GM23338 (cell line): ENCODE measurements around the gene FIGN. TPM values are rescaled to one million over a fixed set of nuclear protein-coding genes. Genes with fewer than 3 reads are reported as not detected.
A peak's percentile ranks its signal among the peaks of the same experiment; 100 is the strongest.

ENCODE experiments used
- ATAC-seq: fragments of 200-7000 bp; cut with Tn5 transposase; 3 replicates; pipeline ENCODE4 v1.9.1; 2020
- DNase-seq: peaks from one replicate; pipeline ENCODE4 v3.0.0-alpha.2; 2015; ENCODE audit warnings: low spot score
- H2AFZ ChIP-seq: fragments of 200-600 bp; sonication (generic); 2 replicates; pipeline ENCODE4 v1.8.0; 2016; ENCODE audit warnings: antibody characterized with exemption, mild to moderate bottlenecking, moderate library complexity
- H3F3A ChIP-seq: fragments of 200-600 bp; sonication (generic); replicated peaks from 2 replicates; pipeline ENCODE4 v1.8.0; 2017; ENCODE audit warnings: antibody characterized with exemption, mixed run types, low read depth
- H3K27ac ChIP-seq: fragments of 200-600 bp; sonication (generic); 2 replicates; pipeline ENCODE4 v1.6.1; 2016; ENCODE audit warnings: low read depth
- H3K27me3 ChIP-seq: fragments of 200-600 bp; sonication (generic); 2 replicates; pipeline ENCODE4 v1.8.0; 2016; ENCODE audit warnings: mild to moderate bottlenecking, mixed run types, moderate library complexity; ENCODE audit not compliant: insufficient read depth
- H3K36me3 ChIP-seq: fragments of 200-600 bp; sonication (generic); 2 replicates; pipeline ENCODE4 v1.8.0; 2016; ENCODE audit warnings: mild to moderate bottlenecking; ENCODE audit not compliant: insufficient read depth
- H3K4me1 ChIP-seq: fragments of 200-600 bp; sonication (generic); 2 replicates; pipeline ENCODE4 v1.8.0; 2016; ENCODE audit warnings: mild to moderate bottlenecking, moderate library complexity; ENCODE audit not compliant: insufficient read depth
- H3K4me2 ChIP-seq: fragments of 200-600 bp; sonication (generic); 2 replicates; pipeline ENCODE4 v1.7.1; 2017; ENCODE audit warnings: mixed run types
- H3K4me3 ChIP-seq: fragments of 200-600 bp; sonication (generic); 2 replicates; pipeline ENCODE4 v1.6.1; 2016; ENCODE audit warnings: mixed run types
- H3K79me2 ChIP-seq: fragments of 200-600 bp; sonication (generic); replicated peaks from 2 replicates; pipeline ENCODE4 v1.8.0; 2017; ENCODE audit warnings: mild to moderate bottlenecking; ENCODE audit not compliant: insufficient read depth
- H3K9me2 ChIP-seq: fragments of 200-600 bp; sonication (generic); 2 replicates; pipeline ENCODE4 v1.8.0; 2017; ENCODE audit not compliant: insufficient read depth
- H4K20me1 ChIP-seq: fragments of 200-600 bp; sonication (generic); replicated peaks from 2 replicates; pipeline ENCODE4 v1.8.0; 2017; ENCODE audit warnings: mild to moderate bottlenecking; ENCODE audit not compliant: insufficient read depth
- H3K27ac Mint-ChIP-seq: 2 replicates; pipeline ENCODE4 v1.8.0; 2020; ENCODE audit warnings: inconsistent platforms, mild to moderate bottlenecking, moderate library complexity, mixed read lengths
- H3K27me3 Mint-ChIP-seq: 3 replicates; pipeline ENCODE4 v1.8.0; 2022; ENCODE audit warnings: low read depth, mild to moderate bottlenecking, moderate library complexity, mixed read lengths, inconsistent platforms; ENCODE audit not compliant: insufficient read depth, poor library complexity
- H3K36me3 Mint-ChIP-seq: 3 replicates; pipeline ENCODE4 v1.8.0; 2021; ENCODE audit warnings: low read depth, mild to moderate bottlenecking, inconsistent platforms, moderate library complexity, mixed read lengths
- H3K4me1 Mint-ChIP-seq: 3 replicates; pipeline ENCODE4 v1.8.0; 2020; ENCODE audit warnings: mild to moderate bottlenecking, inconsistent platforms, mixed read lengths
- H3K4me3 Mint-ChIP-seq: 3 replicates; pipeline ENCODE4 v1.8.0; 2021; ENCODE audit warnings: moderate library complexity, mild to moderate bottlenecking, inconsistent platforms, mixed read lengths
- H3K9me3 Mint-ChIP-seq: 3 replicates; pipeline ENCODE4 v1.8.0; 2020; ENCODE audit warnings: moderate library complexity, mild to moderate bottlenecking, inconsistent platforms, mixed read lengths
- CREB1 ChIP-seq: fragments of 250-450 bp; sonication (Bioruptor Pico); IDR thresholded peaks from 2 replicates; pipeline ENCODE4 v1.5.0; 2020; ENCODE audit warnings: low read depth, mild to moderate bottlenecking, moderate library complexity
- EZH2 ChIP-seq: fragments of 200-600 bp; sonication (generic); IDR thresholded peaks from one replicate; pipeline ENCODE4 v1.8.0; 2017; ENCODE audit warnings: antibody characterized with exemption, mild to moderate bottlenecking, low read depth; ENCODE audit not compliant: unreplicated experiment
- EZH2phosphoT487 ChIP-seq: fragments of 200-600 bp; sonication (generic); IDR thresholded peaks from one replicate; pipeline ENCODE4 v1.8.1; 2018; ENCODE audit warnings: antibody characterized with exemption; ENCODE audit not compliant: unreplicated experiment
- JUNB ChIP-seq: IDR thresholded peaks from one replicate; pipeline ENCODE4 v1.6.1; 2016; ENCODE audit warnings: antibody characterized with exemption; ENCODE audit not compliant: unreplicated experiment
- NANOG ChIP-seq: IDR thresholded peaks from 2 replicates; pipeline ENCODE4 v1.6.1; 2016; ENCODE audit warnings: antibody characterized with exemption, borderline replicate concordance
- POLR2AphosphoS5 ChIP-seq: IDR thresholded peaks from 2 replicates; pipeline ENCODE4 v1.6.1; 2016; ENCODE audit warnings: antibody characterized with exemption, low read depth
- STAT1 ChIP-seq: IDR thresholded peaks from one replicate; pipeline ENCODE4 v1.6.1; 2016; ENCODE audit warnings: antibody characterized with exemption; ENCODE audit not compliant: unreplicated experiment
- ZNF114 ChIP-seq: fragments of 250-450 bp; sonication (Bioruptor Pico); IDR thresholded peaks from 2 replicates; pipeline ENCODE4 v1.5.0; 2020; ENCODE audit warnings: mild to moderate bottlenecking, moderate library complexity
- ZNF331 ChIP-seq: fragments of 250-450 bp; sonication (Bioruptor Pico); IDR thresholded peaks from 2 replicates; pipeline ENCODE4 v1.5.0; 2020; ENCODE audit warnings: low read depth, mild to moderate bottlenecking, moderate library complexity
- polyA plus RNA-seq: library from polyadenylated mRNA; unstranded; fragments of >200 nt; fragmentation: Nextera tagmentation; extraction: Ambion mirVana; gene quantifications from 2 replicates; pipeline ENCODE4 v1.2.1, GENCODE V29; 2016
- total RNA-seq: library from RNA; depleted of rRNA; stranded (reverse); fragments of >200 nt; shearing (Covaris generic); gene quantifications from 2 replicates; pipeline ENCODE4 v1.2.3, GENCODE V29; 2014
- TF ChIP-seq, protein P1 (sequence below): IDR thresholded peaks from 2 replicates; pipeline ENCODE4 v1.6.1; 2016; ENCODE audit warnings: antibody characterized with exemption
- TF ChIP-seq, protein P2 (sequence below), 2 experiments: fragments of 200-600 bp in 1 of 2; sonication (generic) in 1 of 2; conservative IDR thresholded peaks; 2 replicates each; pipeline versions ENCODE4 v1.5.1 to v1.6.1; 2016 to 2017; ENCODE audit warnings: antibody characterized with exemption in 2 of 2, low read depth in 2 of 2, mild to moderate bottlenecking in 2 of 2, moderate library complexity in 1 of 2
- TF ChIP-seq, protein P3 (sequence below): IDR thresholded peaks from one replicate; pipeline ENCODE4 v1.6.1; 2018; ENCODE audit warnings: antibody characterized with exemption; ENCODE audit not compliant: unreplicated experiment
- TF ChIP-seq, protein P4 (sequence below): fragments of 250-450 bp; sonication (Bioruptor Pico); IDR thresholded peaks from 2 replicates; pipeline ENCODE4 v1.5.0; 2020; ENCODE audit warnings: mild to moderate bottlenecking, moderate library complexity

Gene FIGN
- total and polyA plus RNA-seq, 2 experiments from 2014 or later: 17.2 to 23.6 TPM

DNA sequence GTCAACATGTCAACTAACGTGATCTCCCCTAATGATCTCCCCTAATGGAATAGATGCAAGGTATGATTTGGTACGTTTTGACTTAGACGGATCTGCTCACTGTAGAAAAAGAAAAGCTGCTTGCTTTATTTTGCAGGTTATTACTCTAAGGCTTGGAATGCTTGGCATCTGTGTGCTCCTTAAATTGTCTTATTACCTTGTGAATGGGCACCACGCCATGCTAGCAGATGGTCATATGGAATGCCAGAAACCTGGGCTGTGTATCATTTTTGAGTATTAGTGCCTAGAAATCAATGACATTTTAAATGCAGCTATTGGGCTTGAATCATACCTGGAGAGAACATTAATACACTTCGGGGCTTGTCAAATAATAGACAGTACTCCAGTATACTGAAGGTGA, 16.5 kb upstream of the FIGN start:
- Mint-ChIP-seq H3K27me3 (no peaks in the 10 kb centered on the region), H3K9me3 (no peaks in the 10 kb centered on the region)

More for the DNA sequence above, 16.5 kb upstream of the FIGN start:
- H3K36me3 ChIP-seq: no peaks in the 10 kb centered on the region
- H3K27me3 ChIP-seq: no peaks in the 10 kb centered on the region
- TF ChIP-seq, protein P1, sequence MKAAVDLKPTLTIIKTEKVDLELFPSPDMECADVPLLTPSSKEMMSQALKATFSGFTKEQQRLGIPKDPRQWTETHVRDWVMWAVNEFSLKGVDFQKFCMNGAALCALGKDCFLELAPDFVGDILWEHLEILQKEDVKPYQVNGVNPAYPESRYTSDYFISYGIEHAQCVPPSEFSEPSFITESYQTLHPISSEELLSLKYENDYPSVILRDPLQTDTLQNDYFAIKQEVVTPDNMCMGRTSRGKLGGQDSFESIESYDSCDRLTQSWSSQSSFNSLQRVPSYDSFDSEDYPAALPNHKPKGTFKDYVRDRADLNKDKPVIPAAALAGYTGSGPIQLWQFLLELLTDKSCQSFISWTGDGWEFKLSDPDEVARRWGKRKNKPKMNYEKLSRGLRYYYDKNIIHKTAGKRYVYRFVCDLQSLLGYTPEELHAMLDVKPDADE: no peak
- TF ChIP-seq STAT1 (no peak), EZH2phosphoT487 (no peak), CREB1 (CRISPR knock-in tag) (no peak), ZNF114 (CRISPR knock-in tag) (no peak), NANOG (no peak), EZH2 (no peak), JUNB (no peak), POLR2AphosphoS5 (no peak), ZNF331 (CRISPR knock-in tag) (no peak)
- TF ChIP-seq, protein P2, sequence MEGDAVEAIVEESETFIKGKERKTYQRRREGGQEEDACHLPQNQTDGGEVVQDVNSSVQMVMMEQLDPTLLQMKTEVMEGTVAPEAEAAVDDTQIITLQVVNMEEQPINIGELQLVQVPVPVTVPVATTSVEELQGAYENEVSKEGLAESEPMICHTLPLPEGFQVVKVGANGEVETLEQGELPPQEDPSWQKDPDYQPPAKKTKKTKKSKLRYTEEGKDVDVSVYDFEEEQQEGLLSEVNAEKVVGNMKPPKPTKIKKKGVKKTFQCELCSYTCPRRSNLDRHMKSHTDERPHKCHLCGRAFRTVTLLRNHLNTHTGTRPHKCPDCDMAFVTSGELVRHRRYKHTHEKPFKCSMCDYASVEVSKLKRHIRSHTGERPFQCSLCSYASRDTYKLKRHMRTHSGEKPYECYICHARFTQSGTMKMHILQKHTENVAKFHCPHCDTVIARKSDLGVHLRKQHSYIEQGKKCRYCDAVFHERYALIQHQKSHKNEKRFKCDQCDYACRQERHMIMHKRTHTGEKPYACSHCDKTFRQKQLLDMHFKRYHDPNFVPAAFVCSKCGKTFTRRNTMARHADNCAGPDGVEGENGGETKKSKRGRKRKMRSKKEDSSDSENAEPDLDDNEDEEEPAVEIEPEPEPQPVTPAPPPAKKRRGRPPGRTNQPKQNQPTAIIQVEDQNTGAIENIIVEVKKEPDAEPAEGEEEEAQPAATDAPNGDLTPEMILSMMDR (conservative IDR thresholded peaks at IDR 0.05; ENCODE audit: low read depth in 2 of 2): no peak
- TF ChIP-seq, protein P3, sequence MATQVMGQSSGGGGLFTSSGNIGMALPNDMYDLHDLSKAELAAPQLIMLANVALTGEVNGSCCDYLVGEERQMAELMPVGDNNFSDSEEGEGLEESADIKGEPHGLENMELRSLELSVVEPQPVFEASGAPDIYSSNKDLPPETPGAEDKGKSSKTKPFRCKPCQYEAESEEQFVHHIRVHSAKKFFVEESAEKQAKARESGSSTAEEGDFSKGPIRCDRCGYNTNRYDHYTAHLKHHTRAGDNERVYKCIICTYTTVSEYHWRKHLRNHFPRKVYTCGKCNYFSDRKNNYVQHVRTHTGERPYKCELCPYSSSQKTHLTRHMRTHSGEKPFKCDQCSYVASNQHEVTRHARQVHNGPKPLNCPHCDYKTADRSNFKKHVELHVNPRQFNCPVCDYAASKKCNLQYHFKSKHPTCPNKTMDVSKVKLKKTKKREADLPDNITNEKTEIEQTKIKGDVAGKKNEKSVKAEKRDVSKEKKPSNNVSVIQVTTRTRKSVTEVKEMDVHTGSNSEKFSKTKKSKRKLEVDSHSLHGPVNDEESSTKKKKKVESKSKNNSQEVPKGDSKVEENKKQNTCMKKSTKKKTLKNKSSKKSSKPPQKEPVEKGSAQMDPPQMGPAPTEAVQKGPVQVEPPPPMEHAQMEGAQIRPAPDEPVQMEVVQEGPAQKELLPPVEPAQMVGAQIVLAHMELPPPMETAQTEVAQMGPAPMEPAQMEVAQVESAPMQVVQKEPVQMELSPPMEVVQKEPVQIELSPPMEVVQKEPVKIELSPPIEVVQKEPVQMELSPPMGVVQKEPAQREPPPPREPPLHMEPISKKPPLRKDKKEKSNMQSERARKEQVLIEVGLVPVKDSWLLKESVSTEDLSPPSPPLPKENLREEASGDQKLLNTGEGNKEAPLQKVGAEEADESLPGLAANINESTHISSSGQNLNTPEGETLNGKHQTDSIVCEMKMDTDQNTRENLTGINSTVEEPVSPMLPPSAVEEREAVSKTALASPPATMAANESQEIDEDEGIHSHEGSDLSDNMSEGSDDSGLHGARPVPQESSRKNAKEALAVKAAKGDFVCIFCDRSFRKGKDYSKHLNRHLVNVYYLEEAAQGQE: no peak
- TF ChIP-seq, protein P4, sequence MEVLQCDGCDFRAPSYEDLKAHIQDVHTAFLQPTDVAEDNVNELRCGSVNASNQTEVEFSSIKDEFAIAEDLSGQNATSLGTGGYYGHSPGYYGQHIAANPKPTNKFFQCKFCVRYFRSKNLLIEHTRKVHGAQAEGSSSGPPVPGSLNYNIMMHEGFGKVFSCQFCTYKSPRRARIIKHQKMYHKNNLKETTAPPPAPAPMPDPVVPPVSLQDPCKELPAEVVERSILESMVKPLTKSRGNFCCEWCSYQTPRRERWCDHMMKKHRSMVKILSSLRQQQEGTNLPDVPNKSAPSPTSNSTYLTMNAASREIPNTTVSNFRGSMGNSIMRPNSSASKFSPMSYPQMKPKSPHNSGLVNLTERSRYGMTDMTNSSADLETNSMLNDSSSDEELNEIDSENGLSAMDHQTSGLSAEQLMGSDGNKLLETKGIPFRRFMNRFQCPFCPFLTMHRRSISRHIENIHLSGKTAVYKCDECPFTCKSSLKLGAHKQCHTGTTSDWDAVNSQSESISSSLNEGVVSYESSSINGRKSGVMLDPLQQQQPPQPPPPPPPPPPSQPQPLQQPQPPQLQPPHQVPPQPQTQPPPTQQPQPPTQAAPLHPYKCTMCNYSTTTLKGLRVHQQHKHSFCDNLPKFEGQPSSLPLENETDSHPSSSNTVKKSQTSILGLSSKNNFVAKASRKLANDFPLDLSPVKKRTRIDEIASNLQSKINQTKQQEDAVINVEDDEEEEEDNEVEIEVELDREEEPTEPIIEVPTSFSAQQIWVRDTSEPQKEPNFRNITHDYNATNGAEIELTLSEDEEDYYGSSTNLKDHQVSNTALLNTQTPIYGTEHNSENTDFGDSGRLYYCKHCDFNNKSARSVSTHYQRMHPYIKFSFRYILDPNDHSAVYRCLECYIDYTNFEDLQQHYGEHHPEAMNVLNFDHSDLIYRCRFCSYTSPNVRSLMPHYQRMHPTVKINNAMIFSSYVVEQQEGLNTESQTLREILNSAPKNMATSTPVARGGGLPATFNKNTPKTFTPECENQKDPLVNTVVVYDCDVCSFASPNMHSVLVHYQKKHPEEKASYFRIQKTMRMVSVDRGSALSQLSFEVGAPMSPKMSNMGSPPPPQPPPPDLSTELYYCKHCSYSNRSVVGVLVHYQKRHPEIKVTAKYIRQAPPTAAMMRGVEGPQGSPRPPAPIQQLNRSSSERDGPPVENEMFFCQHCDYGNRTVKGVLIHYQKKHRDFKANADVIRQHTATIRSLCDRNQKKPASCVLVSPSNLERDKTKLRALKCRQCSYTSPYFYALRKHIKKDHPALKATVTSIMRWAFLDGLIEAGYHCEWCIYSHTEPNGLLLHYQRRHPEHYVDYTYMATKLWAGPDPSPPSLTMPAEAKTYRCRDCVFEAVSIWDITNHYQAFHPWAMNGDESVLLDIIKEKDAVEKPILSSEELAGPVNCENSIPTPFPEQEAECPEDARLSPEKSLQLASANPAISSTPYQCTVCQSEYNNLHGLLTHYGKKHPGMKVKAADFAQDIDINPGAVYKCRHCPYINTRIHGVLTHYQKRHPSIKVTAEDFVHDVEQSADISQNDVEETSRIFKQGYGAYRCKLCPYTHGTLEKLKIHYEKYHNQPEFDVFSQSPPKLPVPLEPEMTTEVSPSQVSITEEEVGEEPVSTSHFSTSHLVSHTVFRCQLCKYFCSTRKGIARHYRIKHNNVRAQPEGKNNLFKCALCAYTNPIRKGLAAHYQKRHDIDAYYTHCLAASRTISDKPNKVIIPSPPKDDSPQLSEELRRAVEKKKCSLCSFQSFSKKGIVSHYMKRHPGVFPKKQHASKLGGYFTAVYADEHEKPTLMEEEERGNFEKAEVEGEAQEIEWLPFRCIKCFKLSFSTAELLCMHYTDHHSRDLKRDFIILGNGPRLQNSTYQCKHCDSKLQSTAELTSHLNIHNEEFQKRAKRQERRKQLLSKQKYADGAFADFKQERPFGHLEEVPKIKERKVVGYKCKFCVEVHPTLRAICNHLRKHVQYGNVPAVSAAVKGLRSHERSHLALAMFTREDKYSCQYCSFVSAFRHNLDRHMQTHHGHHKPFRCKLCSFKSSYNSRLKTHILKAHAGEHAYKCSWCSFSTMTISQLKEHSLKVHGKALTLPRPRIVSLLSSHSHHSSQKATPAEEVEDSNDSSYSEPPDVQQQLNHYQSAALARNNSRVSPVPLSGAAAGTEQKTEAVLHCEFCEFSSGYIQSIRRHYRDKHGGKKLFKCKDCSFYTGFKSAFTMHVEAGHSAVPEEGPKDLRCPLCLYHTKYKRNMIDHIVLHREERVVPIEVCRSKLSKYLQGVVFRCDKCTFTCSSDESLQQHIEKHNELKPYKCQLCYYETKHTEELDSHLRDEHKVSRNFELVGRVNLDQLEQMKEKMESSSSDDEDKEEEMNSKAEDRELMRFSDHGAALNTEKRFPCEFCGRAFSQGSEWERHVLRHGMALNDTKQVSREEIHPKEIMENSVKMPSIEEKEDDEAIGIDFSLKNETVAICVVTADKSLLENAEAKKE (CRISPR knock-in tag): no peak
- no peak overlapping the region for H3K4me2 ChIP-seq
- H3K27ac ChIP-seq: no peak overlapping the region
- no peaks in the 10 kb centered on the region for H3K79me2 ChIP-seq
- no peaks in the 10 kb centered on the region for H3K4me1 ChIP-seq
- no peaks in the 10 kb centered on the region for H4K20me1 ChIP-seq
- Mint-ChIP-seq H3K4me3 (no peak overlapping the region), H3K27ac (no peak overlapping the region), H3K36me3 (no peaks in the 10 kb centered on the region), H3K4me1 (no peaks in the 10 kb centered on the region; the same call in 1 of the 3 replicates)
- no peak overlapping the region for H2AFZ ChIP-seq
- no peak for ATAC-seq
- H3F3A ChIP-seq: no peaks in the 10 kb centered on the region
- peak; percentile 8 for DNase-seq
- H3K9me2 ChIP-seq: no peaks in the 10 kb centered on the region
- no peak overlapping the region for H3K4me3 ChIP-seq
